GM12878 (cell line): ENCODE results near the gene C5. TPM values are rescaled to one million over a fixed set of nuclear protein-coding genes. Genes with fewer than 3 reads are reported as not detected.

Experiments used
- FOS ChIP-seq: IDR thresholded peaks from 3 replicates; pipeline ENCODE4 v1.6.1; 2011; ENCODE audit warnings: borderline replicate concordance; ENCODE audit not compliant: insufficient read length; ENCODE audit errors: extremely low read depth
- POLR2AphosphoS2 ChIP-seq: IDR thresholded peaks from 2 replicates; pipeline ENCODE4 v1.6.1; 2011; ENCODE audit warnings: low read depth, mild to moderate bottlenecking, low read length, improper control_type of control experiment, moderate library complexity
- SKIL ChIP-seq: fragments of 450-650 bp; IDR thresholded peaks from 2 replicates; pipeline ENCODE4 v1.6.1; 2017; ENCODE audit warnings: mild to moderate bottlenecking, low read depth, inconsistent platforms; ENCODE audit not compliant: poor library complexity, severe bottlenecking
- SMAD1 ChIP-seq: fragments of 450-650 bp; IDR thresholded peaks from 2 replicates; pipeline ENCODE4 v1.6.1; 2018; ENCODE audit warnings: mild to moderate bottlenecking, low read depth; ENCODE audit not compliant: partially characterized antibody
- ZBTB40 ChIP-seq: fragments of 450-650 bp; IDR thresholded peaks from 2 replicates; pipeline ENCODE4 v1.6.1; 2016; ENCODE audit warnings: mild to moderate bottlenecking, moderate library complexity, borderline replicate concordance
- polyA plus RNA-seq, 11 experiments: library from polyadenylated mRNA; depleted of rRNA in 4 of 11; unstranded in 6 of 11; stranded (reverse) in 5 of 11; fragments of >200 nt; fragmentation: Nextera tagmentation in 4 of 11; fragmentation: Illumina TruSeq in 1 of 11; extraction: Ambion mirVana in 4 of 11; extraction: Trizol in 1 of 11; gene quantifications; 1 replicate in 1 of 11; 2 replicates in 10 of 11; pipeline versions ENCODE4 v1.2.1 to v1.2.3, GENCODE V29; 2011 to 2016; ENCODE audit warnings: inconsistent platforms in 2 of 11, missing spikeins in 2 of 11, low read depth in 1 of 11
- total RNA-seq, 4 experiments: library from RNA; depleted of rRNA in 3 of 4; stranded (reverse); fragments of >200 nt in 3 of 4; fragmentation: Illumina TruSeq in 1 of 4; extraction: Trizol in 1 of 4; gene quantifications; 2 replicates each; pipeline versions ENCODE4 v1.2.1 to v1.2.3, GENCODE V29; 2013 to 2021

Gene C5
- total and polyA plus RNA-seq, 10 of the 15 experiments (the other 5 are each of a cell fraction or from before 2014, with no cell fraction given), result 0.39 to 2.2 (median 1.2) TPM

GRCh38 chr9:120937596-120937995 is 112.5 kb downstream of the C5 start (continued):
- TF ChIP-seq ZBTB40, result no peak
- TF ChIP-seq SMAD1, result no peak
- no peak for TF ChIP-seq SKIL
- TF ChIP-seq POLR2AphosphoS2, result no peak
- TF ChIP-seq FOS, result no peak
